WTC11 (cell line): ENCODE measurements around the gene IFI16. TPM values are rescaled to one million over a fixed set of nuclear protein-coding genes. Genes with fewer than 3 reads are reported as not detected.

Source experiments
- ATAC-seq: fragments of 200-7000 bp; cut with Tn5 transposase; 2 replicates; pipeline ENCODE4 v1.10.0; 2021; ENCODE audit warnings: mild to moderate bottlenecking, moderate library complexity
- CTCF ChIA-PET: fragments of 300-600 bp; sonication (Branson Sonifier 250); formaldehyde crosslinking; loops from one replicate; lab custom pipeline; 2021; ENCODE audit warnings: antibody characterized with exemption; lab: Charles Lee
- POLR2A ChIA-PET: fragments of 350-600 bp; sonication (Branson Sonifier 250); formaldehyde crosslinking; loops from one replicate; lab custom pipeline; 2021; ENCODE audit warnings: antibody characterized with exemption; lab: Charles Lee
- DNase-seq: peaks from one replicate; pipeline ENCODE4 v3.0.0; 2021; ENCODE audit warnings: low spot score
- H3K27ac Mint-ChIP-seq: 2 replicates; pipeline ENCODE4 v1.8.0; 2021; ENCODE audit warnings: mixed read lengths
- H3K27me3 Mint-ChIP-seq: 2 replicates; pipeline ENCODE4 v1.8.0; 2021; ENCODE audit warnings: low read depth, mild to moderate bottlenecking, moderate library complexity, mixed read lengths
- H3K36me3 Mint-ChIP-seq: 2 replicates; pipeline ENCODE4 v1.8.0; 2021; ENCODE audit warnings: mixed read lengths
- H3K4me1 Mint-ChIP-seq: 2 replicates; pipeline ENCODE4 v1.8.0; 2022; ENCODE audit warnings: mixed read lengths
- H3K4me3 Mint-ChIP-seq: 2 replicates; pipeline ENCODE4 v1.8.0; 2021; ENCODE audit warnings: mild to moderate bottlenecking, moderate library complexity, mixed read lengths
- H3K9me3 Mint-ChIP-seq: 2 replicates; pipeline ENCODE4 v1.8.0; 2021; ENCODE audit warnings: mixed read lengths
- CBFB ChIP-seq: sonication (generic); formaldehyde crosslinking; IDR thresholded peaks from 2 replicates; pipeline ENCODE4 v1.8.1; 2022; ENCODE audit warnings: mild to moderate bottlenecking, low read depth, missing genetic modification reagents
- CREM ChIP-seq: sonication (generic); formaldehyde crosslinking; IDR thresholded peaks from 2 replicates; pipeline ENCODE4 v1.8.1; 2022; ENCODE audit warnings: mild to moderate bottlenecking, missing genetic modification reagents, moderate library complexity
- EMX1 ChIP-seq: fragments of 250-450 bp; sonication (Bioruptor Pico); IDR thresholded peaks from 2 replicates; pipeline ENCODE4 v1.8.0; 2021; ENCODE audit warnings: mild to moderate bottlenecking
- MYBL2 ChIP-seq: sonication (generic); formaldehyde crosslinking; IDR thresholded peaks from 2 replicates; pipeline ENCODE4 v1.8.1; 2023; ENCODE audit warnings: mild to moderate bottlenecking, moderate library complexity, missing genetic modification reagents
- NFYB ChIP-seq: sonication (generic); formaldehyde crosslinking; conservative IDR thresholded peaks from 2 replicates; pipeline ENCODE4 v1.8.0; 2022; ENCODE audit warnings: low read depth, missing genetic modification reagents
- NR1H2 ChIP-seq: sonication (generic); formaldehyde crosslinking; IDR thresholded peaks from 2 replicates; pipeline ENCODE4 v1.9.0; 2021; ENCODE audit warnings: mild to moderate bottlenecking, moderate library complexity, missing genetic modification reagents
- ZNF219 ChIP-seq: sonication (generic); formaldehyde crosslinking; IDR thresholded peaks from 2 replicates; pipeline ENCODE4 v1.8.0; 2023; ENCODE audit warnings: missing genetic modification reagents, mild to moderate bottlenecking, borderline replicate concordance
- total RNA-seq: library from RNA; stranded (reverse); gene quantifications from 3 replicates; pipeline ENCODE4 v1.2.3, GENCODE V29; 2021
- TF ChIP-seq, protein P1 (sequence below): sonication (generic); formaldehyde crosslinking; IDR thresholded peaks from 2 replicates; pipeline ENCODE4 v1.8.1; 2022; ENCODE audit warnings: low read depth, mild to moderate bottlenecking, moderate library complexity, missing genetic modification reagents, borderline replicate concordance
- TF ChIP-seq, protein P2 (sequence below): sonication (generic); formaldehyde crosslinking; IDR thresholded peaks from 2 replicates; pipeline ENCODE4 v1.8.0; 2023; ENCODE audit warnings: missing genetic modification reagents
- TF ChIP-seq, protein P3 (sequence below): fragments of 250-450 bp; sonication (Bioruptor Pico); conservative IDR thresholded peaks from 2 replicates; pipeline ENCODE4 v1.9.0; 2021; ENCODE audit warnings: mild to moderate bottlenecking
- TF ChIP-seq, protein P4 (sequence below): fragments of 250-450 bp; sonication (Bioruptor Pico); IDR thresholded peaks from 2 replicates; pipeline ENCODE4 v1.9.0; 2021; ENCODE audit warnings: mild to moderate bottlenecking
- TF ChIP-seq, protein P5 (sequence below): sonication (generic); formaldehyde crosslinking; IDR thresholded peaks from 2 replicates; pipeline ENCODE4 v1.8.0; 2022; ENCODE audit warnings: mild to moderate bottlenecking, missing genetic modification reagents
- TF ChIP-seq, protein P6 (sequence below): sonication (generic); formaldehyde crosslinking; IDR thresholded peaks from 2 replicates; pipeline ENCODE4 v1.8.1; 2022; ENCODE audit warnings: mild to moderate bottlenecking, moderate library complexity, missing genetic modification reagents
- TF ChIP-seq, protein P7 (sequence below): sonication (generic); formaldehyde crosslinking; IDR thresholded peaks from 2 replicates; pipeline ENCODE4 v1.8.1; 2023; ENCODE audit warnings: mild to moderate bottlenecking, missing genetic modification reagents
- TF ChIP-seq, protein P8 (sequence below): sonication (generic); formaldehyde crosslinking; IDR thresholded peaks from 2 replicates; pipeline ENCODE4 v1.8.0; 2023; ENCODE audit warnings: missing genetic modification reagents, mild to moderate bottlenecking, borderline replicate concordance
- TF ChIP-seq, protein P9 (sequence below): fragments of 200-600 bp; IDR thresholded peaks from 2 replicates; pipeline ENCODE4 v1.8.0; 2022; ENCODE audit warnings: antibody characterized with exemption

The IFI16 gene
- total RNA-seq, 1 experiment from 2014 or later, result 3.2 TPM

DNA sequence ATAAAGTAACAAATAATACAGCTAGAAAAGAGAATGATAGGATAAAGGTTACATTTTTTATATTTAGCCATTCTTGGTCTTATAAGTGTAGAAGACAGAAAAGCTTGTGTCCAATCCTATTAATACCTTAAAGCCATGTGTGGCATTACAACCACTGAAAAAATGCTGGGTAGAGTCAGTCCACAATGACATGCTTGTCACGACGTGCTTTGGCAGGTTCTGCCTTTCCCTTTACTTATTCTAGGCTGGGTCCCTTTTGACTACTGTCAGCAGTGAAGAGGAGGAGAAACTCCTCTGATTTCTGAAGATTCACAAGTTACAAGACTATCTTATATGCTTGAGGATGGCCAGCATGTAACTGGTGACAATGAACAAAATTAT is 81.5 kb downstream of the IFI16 start:
- ChIA-PET CTCF (no interaction called here), POLR2A (no interaction called here)
- Mint-ChIP-seq H3K4me3 (no peak overlapping the region), H3K27ac (no peak overlapping the region), H3K9me3 (no peaks in the 10 kb centered on the region), H3K27me3 (no peaks in the 10 kb centered on the region), H3K4me1 (no peaks in the 10 kb centered on the region), H3K36me3 (no peaks in the 10 kb centered on the region)
- no peak for ATAC-seq
- DNase-seq, result no peak
- TF ChIP-seq, protein P1, sequence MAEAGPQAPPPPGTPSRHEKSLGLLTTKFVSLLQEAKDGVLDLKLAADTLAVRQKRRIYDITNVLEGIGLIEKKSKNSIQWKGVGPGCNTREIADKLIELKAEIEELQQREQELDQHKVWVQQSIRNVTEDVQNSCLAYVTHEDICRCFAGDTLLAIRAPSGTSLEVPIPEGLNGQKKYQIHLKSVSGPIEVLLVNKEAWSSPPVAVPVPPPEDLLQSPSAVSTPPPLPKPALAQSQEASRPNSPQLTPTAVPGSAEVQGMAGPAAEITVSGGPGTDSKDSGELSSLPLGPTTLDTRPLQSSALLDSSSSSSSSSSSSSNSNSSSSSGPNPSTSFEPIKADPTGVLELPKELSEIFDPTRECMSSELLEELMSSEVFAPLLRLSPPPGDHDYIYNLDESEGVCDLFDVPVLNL, result no peak
- TF ChIP-seq CBFB (CRISPR knock-in tag) (no peak), MYBL2 (no peak), ZNF219 (no peak)
- TF ChIP-seq, protein P2, sequence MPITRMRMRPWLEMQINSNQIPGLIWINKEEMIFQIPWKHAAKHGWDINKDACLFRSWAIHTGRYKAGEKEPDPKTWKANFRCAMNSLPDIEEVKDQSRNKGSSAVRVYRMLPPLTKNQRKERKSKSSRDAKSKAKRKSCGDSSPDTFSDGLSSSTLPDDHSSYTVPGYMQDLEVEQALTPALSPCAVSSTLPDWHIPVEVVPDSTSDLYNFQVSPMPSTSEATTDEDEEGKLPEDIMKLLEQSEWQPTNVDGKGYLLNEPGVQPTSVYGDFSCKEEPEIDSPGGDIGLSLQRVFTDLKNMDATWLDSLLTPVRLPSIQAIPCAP (CRISPR knock-in tag), result no peak
- TF ChIP-seq, protein P3, sequence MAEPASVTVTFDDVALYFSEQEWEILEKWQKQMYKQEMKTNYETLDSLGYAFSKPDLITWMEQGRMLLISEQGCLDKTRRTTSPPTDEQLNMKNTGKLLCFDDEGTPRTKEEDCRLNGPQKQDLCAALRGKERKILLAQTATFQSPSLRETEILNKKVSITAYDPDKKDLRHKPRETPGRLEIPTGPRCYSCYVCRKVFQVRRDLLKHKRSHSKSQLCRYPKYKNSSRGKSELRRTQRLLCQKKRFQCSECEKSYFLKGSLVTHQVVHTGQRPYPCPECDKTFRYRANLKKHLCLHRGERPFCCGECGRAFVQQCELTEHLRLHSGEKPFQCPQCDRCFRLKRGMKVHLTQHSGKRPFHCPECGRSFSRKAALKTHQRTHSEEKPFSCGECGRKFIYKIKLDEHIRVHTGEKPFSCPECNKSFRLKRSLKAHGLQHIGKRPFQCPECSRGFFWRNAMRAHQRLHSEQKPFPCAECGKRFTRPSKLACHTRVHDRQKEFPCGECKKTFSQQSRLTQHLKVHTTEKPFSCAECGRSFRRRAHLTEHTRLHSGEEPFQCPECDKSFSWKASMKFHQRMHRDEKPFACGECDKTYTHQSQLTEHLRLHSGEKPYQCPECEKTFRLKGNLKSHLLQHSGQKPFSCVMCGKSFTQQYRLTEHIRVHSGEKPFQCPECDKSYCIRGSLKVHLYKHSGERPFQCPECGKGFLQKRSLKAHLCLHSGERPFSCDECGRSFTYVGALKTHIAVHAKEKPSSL (CRISPR knock-in tag), result no peak

DNA sequence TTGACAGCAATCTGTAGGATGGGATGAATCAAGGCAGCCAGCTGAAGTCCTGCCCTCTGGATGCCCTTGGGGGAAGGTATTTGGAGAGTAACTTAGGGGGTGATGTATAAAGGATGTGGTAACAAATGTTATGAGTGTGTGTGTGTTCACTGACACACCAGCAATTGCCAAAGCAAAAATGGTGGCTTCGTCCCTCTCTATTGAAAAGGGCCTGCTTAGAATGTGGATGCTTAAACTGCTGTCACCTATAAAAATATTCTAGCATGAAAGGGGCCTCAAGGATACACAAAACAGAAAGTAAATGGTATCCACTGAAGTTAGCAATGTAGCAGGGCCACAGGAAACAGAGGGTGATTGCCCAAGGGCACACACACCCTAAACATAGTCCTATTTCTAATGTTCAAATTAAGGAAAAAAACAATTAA is 81.9 kb downstream of the IFI16 start:
- H3K27ac Mint-ChIP-seq, result no peak overlapping the region
- ChIA-PET CTCF (no interaction called here), POLR2A (no interaction called here)
- no peaks in the 10 kb centered on the region for H3K27me3 Mint-ChIP-seq
- H3K9me3 Mint-ChIP-seq, result no peaks in the 10 kb centered on the region
- TF ChIP-seq MYBL2 (no peak), CREM (no peak), EMX1 (CRISPR knock-in tag) (no peak), NR1H2 (CRISPR knock-in tag) (no peak), NFYB (CRISPR knock-in tag) (no peak)
- TF ChIP-seq, protein P4, sequence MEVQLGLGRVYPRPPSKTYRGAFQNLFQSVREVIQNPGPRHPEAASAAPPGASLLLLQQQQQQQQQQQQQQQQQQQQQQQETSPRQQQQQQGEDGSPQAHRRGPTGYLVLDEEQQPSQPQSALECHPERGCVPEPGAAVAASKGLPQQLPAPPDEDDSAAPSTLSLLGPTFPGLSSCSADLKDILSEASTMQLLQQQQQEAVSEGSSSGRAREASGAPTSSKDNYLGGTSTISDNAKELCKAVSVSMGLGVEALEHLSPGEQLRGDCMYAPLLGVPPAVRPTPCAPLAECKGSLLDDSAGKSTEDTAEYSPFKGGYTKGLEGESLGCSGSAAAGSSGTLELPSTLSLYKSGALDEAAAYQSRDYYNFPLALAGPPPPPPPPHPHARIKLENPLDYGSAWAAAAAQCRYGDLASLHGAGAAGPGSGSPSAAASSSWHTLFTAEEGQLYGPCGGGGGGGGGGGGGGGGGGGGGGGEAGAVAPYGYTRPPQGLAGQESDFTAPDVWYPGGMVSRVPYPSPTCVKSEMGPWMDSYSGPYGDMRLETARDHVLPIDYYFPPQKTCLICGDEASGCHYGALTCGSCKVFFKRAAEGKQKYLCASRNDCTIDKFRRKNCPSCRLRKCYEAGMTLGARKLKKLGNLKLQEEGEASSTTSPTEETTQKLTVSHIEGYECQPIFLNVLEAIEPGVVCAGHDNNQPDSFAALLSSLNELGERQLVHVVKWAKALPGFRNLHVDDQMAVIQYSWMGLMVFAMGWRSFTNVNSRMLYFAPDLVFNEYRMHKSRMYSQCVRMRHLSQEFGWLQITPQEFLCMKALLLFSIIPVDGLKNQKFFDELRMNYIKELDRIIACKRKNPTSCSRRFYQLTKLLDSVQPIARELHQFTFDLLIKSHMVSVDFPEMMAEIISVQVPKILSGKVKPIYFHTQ (CRISPR knock-in tag), result no peak
- TF ChIP-seq, protein P5, sequence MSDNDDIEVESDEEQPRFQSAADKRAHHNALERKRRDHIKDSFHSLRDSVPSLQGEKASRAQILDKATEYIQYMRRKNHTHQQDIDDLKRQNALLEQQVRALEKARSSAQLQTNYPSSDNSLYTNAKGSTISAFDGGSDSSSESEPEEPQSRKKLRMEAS (CRISPR knock-in tag), result no peak
- TF ChIP-seq, protein P6, sequence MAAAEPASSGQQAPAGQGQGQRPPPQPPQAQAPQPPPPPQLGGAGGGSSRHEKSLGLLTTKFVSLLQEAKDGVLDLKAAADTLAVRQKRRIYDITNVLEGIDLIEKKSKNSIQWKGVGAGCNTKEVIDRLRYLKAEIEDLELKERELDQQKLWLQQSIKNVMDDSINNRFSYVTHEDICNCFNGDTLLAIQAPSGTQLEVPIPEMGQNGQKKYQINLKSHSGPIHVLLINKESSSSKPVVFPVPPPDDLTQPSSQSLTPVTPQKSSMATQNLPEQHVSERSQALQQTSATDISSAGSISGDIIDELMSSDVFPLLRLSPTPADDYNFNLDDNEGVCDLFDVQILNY (CRISPR knock-in tag), result no peak
- TF ChIP-seq, protein P7, sequence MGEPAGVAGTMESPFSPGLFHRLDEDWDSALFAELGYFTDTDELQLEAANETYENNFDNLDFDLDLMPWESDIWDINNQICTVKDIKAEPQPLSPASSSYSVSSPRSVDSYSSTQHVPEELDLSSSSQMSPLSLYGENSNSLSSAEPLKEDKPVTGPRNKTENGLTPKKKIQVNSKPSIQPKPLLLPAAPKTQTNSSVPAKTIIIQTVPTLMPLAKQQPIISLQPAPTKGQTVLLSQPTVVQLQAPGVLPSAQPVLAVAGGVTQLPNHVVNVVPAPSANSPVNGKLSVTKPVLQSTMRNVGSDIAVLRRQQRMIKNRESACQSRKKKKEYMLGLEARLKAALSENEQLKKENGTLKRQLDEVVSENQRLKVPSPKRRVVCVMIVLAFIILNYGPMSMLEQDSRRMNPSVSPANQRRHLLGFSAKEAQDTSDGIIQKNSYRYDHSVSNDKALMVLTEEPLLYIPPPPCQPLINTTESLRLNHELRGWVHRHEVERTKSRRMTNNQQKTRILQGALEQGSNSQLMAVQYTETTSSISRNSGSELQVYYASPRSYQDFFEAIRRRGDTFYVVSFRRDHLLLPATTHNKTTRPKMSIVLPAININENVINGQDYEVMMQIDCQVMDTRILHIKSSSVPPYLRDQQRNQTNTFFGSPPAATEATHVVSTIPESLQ (CRISPR knock-in tag), result no peak
- TF ChIP-seq, protein P8, sequence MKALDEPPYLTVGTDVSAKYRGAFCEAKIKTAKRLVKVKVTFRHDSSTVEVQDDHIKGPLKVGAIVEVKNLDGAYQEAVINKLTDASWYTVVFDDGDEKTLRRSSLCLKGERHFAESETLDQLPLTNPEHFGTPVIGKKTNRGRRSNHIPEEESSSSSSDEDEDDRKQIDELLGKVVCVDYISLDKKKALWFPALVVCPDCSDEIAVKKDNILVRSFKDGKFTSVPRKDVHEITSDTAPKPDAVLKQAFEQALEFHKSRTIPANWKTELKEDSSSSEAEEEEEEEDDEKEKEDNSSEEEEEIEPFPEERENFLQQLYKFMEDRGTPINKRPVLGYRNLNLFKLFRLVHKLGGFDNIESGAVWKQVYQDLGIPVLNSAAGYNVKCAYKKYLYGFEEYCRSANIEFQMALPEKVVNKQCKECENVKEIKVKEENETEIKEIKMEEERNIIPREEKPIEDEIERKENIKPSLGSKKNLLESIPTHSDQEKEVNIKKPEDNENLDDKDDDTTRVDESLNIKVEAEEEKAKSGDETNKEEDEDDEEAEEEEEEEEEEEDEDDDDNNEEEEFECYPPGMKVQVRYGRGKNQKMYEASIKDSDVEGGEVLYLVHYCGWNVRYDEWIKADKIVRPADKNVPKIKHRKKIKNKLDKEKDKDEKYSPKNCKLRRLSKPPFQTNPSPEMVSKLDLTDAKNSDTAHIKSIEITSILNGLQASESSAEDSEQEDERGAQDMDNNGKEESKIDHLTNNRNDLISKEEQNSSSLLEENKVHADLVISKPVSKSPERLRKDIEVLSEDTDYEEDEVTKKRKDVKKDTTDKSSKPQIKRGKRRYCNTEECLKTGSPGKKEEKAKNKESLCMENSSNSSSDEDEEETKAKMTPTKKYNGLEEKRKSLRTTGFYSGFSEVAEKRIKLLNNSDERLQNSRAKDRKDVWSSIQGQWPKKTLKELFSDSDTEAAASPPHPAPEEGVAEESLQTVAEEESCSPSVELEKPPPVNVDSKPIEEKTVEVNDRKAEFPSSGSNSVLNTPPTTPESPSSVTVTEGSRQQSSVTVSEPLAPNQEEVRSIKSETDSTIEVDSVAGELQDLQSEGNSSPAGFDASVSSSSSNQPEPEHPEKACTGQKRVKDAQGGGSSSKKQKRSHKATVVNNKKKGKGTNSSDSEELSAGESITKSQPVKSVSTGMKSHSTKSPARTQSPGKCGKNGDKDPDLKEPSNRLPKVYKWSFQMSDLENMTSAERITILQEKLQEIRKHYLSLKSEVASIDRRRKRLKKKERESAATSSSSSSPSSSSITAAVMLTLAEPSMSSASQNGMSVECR (CRISPR knock-in tag), result no peak
- TF ChIP-seq, protein P9, sequence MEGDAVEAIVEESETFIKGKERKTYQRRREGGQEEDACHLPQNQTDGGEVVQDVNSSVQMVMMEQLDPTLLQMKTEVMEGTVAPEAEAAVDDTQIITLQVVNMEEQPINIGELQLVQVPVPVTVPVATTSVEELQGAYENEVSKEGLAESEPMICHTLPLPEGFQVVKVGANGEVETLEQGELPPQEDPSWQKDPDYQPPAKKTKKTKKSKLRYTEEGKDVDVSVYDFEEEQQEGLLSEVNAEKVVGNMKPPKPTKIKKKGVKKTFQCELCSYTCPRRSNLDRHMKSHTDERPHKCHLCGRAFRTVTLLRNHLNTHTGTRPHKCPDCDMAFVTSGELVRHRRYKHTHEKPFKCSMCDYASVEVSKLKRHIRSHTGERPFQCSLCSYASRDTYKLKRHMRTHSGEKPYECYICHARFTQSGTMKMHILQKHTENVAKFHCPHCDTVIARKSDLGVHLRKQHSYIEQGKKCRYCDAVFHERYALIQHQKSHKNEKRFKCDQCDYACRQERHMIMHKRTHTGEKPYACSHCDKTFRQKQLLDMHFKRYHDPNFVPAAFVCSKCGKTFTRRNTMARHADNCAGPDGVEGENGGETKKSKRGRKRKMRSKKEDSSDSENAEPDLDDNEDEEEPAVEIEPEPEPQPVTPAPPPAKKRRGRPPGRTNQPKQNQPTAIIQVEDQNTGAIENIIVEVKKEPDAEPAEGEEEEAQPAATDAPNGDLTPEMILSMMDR, result no peak
- H3K4me1 Mint-ChIP-seq, result no peaks in the 10 kb centered on the region
- ATAC-seq, result no peak
- H3K36me3 Mint-ChIP-seq, result no peaks in the 10 kb centered on the region
- no peak for DNase-seq
- no peak overlapping the region for H3K4me3 Mint-ChIP-seq
